HG03442 (cell line): ENCODE data around the gene TP73.

ENCODE experiments used
- ATAC-seq: cut with Tn5 transposase; IDR thresholded peaks from one replicate; pipeline ENCODE4 v1.9.1; 2021; ENCODE audit warnings: mild to moderate bottlenecking, moderate library complexity; ENCODE audit not compliant: unreplicated experiment

The TP73 gene

GRCh38 chr1:3651930-3652547 lies at the start of gene TP73:
TP73 (plus strand) TSS chr1:3652516; CDS start chr1:3682366, 29,850 bp downstream.
- ATAC-seq: peak; percentile 26

GRCh38 chr1:3603156-3603555 lies 49.2 kb upstream of the TP73 start:
- no peak for ATAC-seq

- ATAC-seq: no peak
Observed at GRCh38 chr1:3603571-3604467, 48.5 kb upstream of the TP73 start.

- no peak for ATAC-seq
Observed at GRCh38 chr1:3604468-3604974, 47.8 kb upstream of the TP73 start.

- no peak for ATAC-seq
Observed at GRCh38 chr1:3604997-3605823, 47.1 kb upstream of the TP73 start.

- no peak for ATAC-seq
Observed at GRCh38 chr1:3606779-3607702, 45.3 kb upstream of the TP73 start.

- no peak for ATAC-seq
Observed at GRCh38 chr1:3607703-3608065, 44.6 kb upstream of the TP73 start.

- no peak for ATAC-seq
Observed at GRCh38 chr1:3608154-3608553, 44.2 kb upstream of the TP73 start.

- ATAC-seq: no peak
Observed at GRCh38 chr1:3609016-3609768, 43.1 kb upstream of the TP73 start.

- ATAC-seq: no peak
Observed at GRCh38 chr1:3609769-3610526, 42.4 kb upstream of the TP73 start.

- ATAC-seq: no peak
Observed at GRCh38 chr1:3610527-3611169, 41.7 kb upstream of the TP73 start.

- ATAC-seq: no peak
Observed at GRCh38 chr1:3611170-3612019, 40.9 kb upstream of the TP73 start, which contains the start of gene MEGF6. MEGF6 (minus strand) TSS chr1:3611508; CDS start chr1:3611268, 240 bp downstream.

- no peak for ATAC-seq
Observed at GRCh38 chr1:3612123-3612522, 40.2 kb upstream of the TP73 start.

- no peak for ATAC-seq
Observed at GRCh38 chr1:3614755-3615742, 37.3 kb upstream of the TP73 start.

GRCh38 chr1:3616861-3617260 lies 35.5 kb upstream of the TP73 start:
- no peak for ATAC-seq

GRCh38 chr1:3617806-3618345 lies 34.4 kb upstream of the TP73 start:
- ATAC-seq: no peak
